GM19025 (cell line): Measurements from ENCODE around the gene CLDN4.
"Not testable (repeated sequence)": the region's sequence is repeated elsewhere in the genome, so short reads cannot be mapped to it uniquely, and the experiment has no call there.

Experiments used
- ATAC-seq: cut with Tn5 transposase; IDR thresholded peaks from one replicate; pipeline ENCODE4 v1.9.1; 2021; ENCODE audit warnings: mild to moderate bottlenecking, low read depth, moderate library complexity; ENCODE audit not compliant: unreplicated experiment

The CLDN4 gene

GRCh38 chr7:73830681-73831583 is at the start of gene CLDN4:
Gene CLDN4, plus strand, starts transcription at chr7:73830996. Its CDS starts 206 bp downstream, at chr7:73831202.
- ATAC-seq, result no peak

DNA sequence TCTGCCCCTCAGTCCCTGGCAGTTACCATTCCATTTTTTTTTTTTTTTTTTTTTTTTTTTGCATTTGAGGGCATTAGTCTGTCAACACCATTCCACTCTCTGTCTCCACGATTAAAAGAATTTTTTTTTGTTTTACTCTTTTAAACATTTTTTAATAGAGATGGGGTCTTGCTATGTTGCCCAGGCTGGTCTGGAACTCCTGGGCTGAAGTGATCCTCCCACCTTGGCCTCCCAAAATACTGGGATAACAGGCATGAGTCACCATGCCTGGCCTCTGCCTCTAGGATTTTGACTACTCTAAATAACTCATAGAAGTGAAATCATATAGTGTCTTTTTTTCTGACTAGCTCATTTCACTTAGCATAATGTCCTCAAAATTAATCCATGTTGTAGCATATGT is 44.2 kb upstream of the CLDN4 start:
- no peak for ATAC-seq

DNA sequence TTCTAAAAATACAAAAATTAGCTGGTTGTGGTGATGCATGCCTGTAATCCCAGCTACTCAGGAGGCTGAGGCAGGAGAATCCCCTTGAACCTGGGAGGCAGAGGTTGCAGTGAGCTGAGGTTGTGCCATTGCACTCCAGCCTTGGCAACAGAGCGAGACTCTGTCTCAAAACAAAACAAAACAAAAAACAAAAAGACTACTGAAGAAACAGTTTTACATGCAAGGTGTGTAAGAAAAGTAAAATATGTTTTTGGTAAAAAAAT is 43.1 kb upstream of the CLDN4 start:
- ATAC-seq, result not testable (repeated sequence)

GRCh38 chr7:73789051-73789450 is 41.7 kb upstream of the CLDN4 start:
- ATAC-seq, result no peak

- ATAC-seq, result not testable (repeated sequence)
Measured at GRCh38 chr7:73791170-73791690, 39.6 kb upstream of the CLDN4 start.

DNA sequence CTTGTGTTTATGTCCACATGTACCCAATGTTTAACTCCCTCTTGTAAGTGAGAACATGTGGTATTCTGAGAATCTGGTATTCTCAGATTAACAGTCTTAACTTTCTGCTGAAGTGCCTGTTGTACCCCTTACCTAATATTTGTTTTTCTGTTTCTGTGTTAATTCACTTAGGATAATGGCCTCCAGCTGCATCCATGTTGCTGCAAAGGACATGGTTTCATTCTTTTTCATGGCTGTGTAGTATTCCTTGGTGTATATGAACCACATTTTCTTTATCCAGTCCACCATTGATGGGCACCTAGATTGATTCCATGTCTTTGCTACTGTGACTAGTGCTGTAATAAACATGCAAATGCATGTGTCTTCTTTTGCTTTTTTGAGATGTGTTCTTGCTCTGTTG is 35.6 kb upstream of the CLDN4 start:
- not testable (repeated sequence) for ATAC-seq

- not testable (repeated sequence) for ATAC-seq
Measured at GRCh38 chr7:73796656-73797055, 34.1 kb upstream of the CLDN4 start.

DNA sequence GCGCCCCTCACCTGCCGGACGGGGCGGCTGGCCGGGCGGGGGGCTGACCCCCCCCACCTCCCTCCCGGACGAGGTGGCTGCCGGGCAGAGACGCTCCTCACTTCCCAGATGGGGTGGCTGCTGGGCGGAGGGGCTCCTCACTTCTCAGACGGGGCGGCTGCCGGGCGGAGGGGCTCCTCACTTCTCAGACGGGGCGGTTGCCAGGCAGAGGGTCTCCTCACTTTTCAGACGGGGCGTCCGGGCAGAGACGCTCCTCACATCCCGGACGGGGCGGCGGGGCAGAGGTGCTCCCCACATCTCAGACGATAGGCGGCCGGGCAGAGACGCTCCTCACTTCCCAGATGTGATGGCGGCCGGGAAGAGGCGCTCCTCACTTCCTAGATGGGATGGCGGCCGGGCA is 33.6 kb upstream of the CLDN4 start:
- not testable (repeated sequence) for ATAC-seq

- ATAC-seq, result no peak
Measured at GRCh38 chr7:73799282-73800141, 31.3 kb upstream of the CLDN4 start.

GRCh38 chr7:73801577-73801976 is 29.2 kb upstream of the CLDN4 start:
- no peak for ATAC-seq

DNA sequence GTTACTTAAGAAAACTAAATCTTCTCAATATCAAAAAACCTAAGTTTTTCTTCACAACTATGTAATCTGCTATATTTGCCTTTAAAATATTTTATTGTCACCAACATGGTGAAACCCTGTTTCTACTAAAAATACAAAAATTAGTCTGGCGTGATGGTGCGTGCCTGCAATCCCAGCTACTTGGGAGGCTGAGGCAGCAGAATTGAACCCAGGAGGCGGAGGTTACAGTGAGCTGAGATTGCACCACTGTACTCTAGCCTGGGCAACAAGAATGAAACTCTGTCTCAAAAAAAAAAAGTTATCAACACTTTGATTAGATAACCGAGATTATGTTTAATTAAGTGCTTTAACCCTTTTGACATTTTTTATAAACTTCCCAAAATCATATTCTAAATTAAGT is 28.3 kb upstream of the CLDN4 start:
- ATAC-seq, result no peak

DNA sequence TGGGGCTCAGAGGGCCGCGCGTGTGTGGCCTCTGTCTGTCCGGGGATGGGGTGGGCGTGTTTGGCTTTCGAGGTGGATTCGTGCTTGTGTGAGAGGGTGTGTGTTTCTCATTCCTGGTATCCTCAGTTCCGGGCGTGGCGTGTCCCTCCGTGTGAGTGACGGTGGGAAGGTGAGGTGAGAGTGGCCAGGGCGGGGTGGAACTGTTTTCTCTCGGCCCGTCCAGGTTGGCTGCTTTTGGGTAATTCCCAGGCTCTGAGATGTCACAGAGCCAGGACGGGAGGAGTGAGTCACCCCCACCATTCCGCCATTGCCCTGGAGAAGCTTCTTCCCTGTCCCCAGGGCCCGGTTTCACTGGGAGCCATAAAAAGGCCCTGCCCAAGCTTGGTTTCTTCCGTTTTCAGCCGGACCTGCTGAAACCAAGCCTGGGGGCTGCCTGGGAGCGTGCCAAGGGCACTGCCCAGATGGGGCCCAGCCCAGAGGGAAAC is 21.3 kb upstream of the CLDN4 start:
- ATAC-seq, result no peak

GRCh38 chr7:73810998-73811360 is 19.8 kb upstream of the CLDN4 start:
- ATAC-seq, result no peak

- ATAC-seq, result no peak
Measured at GRCh38 chr7:73811760-73812168, 19.0 kb upstream of the CLDN4 start.

GRCh38 chr7:73812996-73813395 is 17.8 kb upstream of the CLDN4 start:
- no peak for ATAC-seq

DNA sequence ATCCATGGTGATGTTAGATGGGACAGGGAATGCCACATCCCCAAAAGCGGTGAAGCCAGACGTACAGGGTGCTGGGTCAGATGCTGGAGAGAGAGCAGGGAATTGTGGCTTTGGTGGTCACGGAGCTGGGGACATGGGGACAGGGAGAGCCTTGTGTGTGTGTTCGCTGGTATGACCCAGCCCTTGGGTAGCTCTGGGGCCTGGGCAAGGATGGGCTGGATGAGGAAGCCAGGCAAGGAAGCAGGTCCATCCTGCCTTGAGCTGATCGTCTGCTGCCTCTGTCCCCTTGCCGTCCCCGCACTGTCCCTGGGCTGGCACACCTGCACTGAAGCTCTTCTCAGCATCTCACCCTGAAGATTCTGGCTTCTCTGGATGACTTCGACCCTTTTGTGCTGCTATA is 15.4 kb upstream of the CLDN4 start:
- no peak for ATAC-seq

DNA sequence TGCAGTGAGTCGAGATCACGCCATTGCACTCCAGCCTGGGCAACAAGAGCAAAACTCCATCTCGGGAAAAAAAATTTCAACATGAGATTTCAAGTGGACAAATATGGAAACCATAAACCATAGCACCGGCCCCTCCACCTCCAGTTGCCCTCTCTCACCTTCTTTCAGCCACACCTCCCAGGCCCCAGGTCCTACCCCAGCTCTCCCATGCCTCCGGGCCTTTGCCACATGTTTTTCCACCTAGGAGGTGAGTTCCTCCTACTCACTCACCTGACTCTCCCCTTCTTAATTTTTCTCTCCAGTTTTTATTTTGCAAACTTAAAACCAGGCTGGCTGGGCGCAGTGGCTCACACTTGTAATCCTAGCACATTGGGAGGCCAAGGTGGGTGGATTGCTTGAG is 13.7 kb upstream of the CLDN4 start:
- ATAC-seq, result no peak

- ATAC-seq, result no peak
Measured at GRCh38 chr7:73820013-73820412, 10.8 kb upstream of the CLDN4 start.

DNA sequence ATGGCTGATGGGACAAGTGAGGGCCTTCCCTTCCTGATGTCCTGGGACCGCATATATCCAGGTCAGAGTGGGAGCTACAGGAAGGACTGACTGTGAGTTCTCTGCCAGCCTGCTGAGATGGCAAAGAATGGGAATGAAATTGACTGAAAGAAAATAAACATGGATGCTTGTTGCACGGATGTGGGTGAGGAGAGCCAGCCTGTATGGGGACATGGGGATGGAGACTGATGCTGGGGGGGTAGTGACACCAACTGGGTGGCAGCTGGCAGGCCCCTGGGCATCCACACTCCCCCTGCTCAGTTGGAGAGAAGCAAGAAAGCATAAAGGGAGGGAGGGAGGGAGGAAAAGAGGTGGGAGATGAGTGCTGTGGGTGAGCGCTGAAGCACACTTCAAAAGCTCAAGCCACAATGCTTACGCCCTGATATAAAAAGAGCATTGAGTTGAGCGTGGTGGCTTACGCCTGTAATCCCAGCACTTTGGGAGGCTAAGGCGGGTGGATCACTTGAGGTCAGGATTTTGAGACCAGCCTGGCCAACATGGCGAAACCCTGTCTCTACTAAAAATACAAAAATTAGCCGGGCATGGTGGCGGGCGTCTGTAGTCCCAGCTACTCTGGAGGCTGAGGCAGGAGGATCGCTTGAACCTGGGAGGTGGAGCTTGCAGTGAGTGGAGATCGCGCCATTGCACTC is 9.1 kb upstream of the CLDN4 start:
- ATAC-seq, result not testable (repeated sequence)

GRCh38 chr7:73822319-73823173 is 8.2 kb upstream of the CLDN4 start:
- no peak for ATAC-seq
